B cell (primary cell): ENCODE data around the gene ZDHHC20. TPM values are rescaled to one million over a fixed set of nuclear protein-coding genes. Genes with fewer than 3 reads are reported as not detected.

Experiments
- ATAC-seq: fragments of 200-7000 bp; cut with Tn5 transposase; one replicate; pipeline ENCODE4 v1.10.0; 2021; ENCODE audit warnings: low read depth, mild to moderate bottlenecking, moderate number of reproducible peaks, moderate library complexity
- CTCF ChIA-PET: fragments of 350-600 bp; sonication (Branson Sonifier 250); formaldehyde crosslinking; loops from one replicate; lab custom pipeline; 2021; ENCODE audit warnings: antibody characterized with exemption, inconsistent platforms; lab: Charles Lee
- POLR2A ChIA-PET: fragments of 350-600 bp; sonication (Branson Sonifier 250); formaldehyde crosslinking; loops from one replicate; lab custom pipeline; 2021; ENCODE audit warnings: antibody characterized with exemption; lab: Charles Lee
- DNase-seq: peaks from one replicate; pipeline ENCODE4 v3.0.0; 2013
- H2AFZ ChIP-seq: 2 replicates; pipeline ENCODE4 v1.6.1; 2012; ENCODE audit warnings: mild to moderate bottlenecking, low read depth, low read length; ENCODE audit not compliant: insufficient read depth, poor library complexity, severe bottlenecking
- H3K27ac ChIP-seq, 2 donors: 1 replicate in 1 of 2; 2 replicates in 1 of 2; pipeline ENCODE4 v1.5.1; 2012 to 2013; ENCODE audit warnings: low read length in 2 of 2, mild to moderate bottlenecking in 2 of 2, moderate library complexity in 1 of 2
- H3K27me3 ChIP-seq, 4 experiments: fragments of 200-600 bp in 1 of 4; sonication (generic) in 1 of 4; replicated peaks in 1 of 4; 1 replicate in 2 of 4; 2 replicates in 2 of 4; pipeline versions ENCODE4 v1.6.1 to v1.7.0; 2013 to 2016; ENCODE audit warnings: low read length in 3 of 4, mild to moderate bottlenecking in 2 of 4, mixed read lengths in 1 of 4, moderate library complexity in 1 of 4; ENCODE audit not compliant: insufficient read depth in 4 of 4, control insufficient read depth in 3 of 4; ENCODE audit errors: control extremely low read depth in 1 of 4
- H3K36me3 ChIP-seq, 2 experiments: replicated peaks in 1 of 2; 1 replicate in 1 of 2; 2 replicates in 1 of 2; pipeline versions ENCODE4 v1.6.1 to v1.7.1; 2013; ENCODE audit warnings: low read length in 1 of 2; ENCODE audit not compliant: insufficient read depth in 2 of 2, control insufficient read depth in 1 of 2; ENCODE audit errors: control extremely low read depth in 1 of 2, extremely low read depth in 1 of 2
- H3K4me1 ChIP-seq, 2 donors: fragments of 200-600 bp in 1 of 2; sonication (generic) in 1 of 2; 1 replicate in 1 of 2; 2 replicates in 1 of 2; pipeline versions ENCODE4 v1.5.1 to v1.6.1; 2013 to 2017; ENCODE audit warnings: low read length in 2 of 2; ENCODE audit not compliant: control insufficient read depth in 2 of 2, insufficient read depth in 2 of 2
- H3K4me2 ChIP-seq: replicated peaks from 2 replicates; pipeline ENCODE3; 2012; ENCODE audit warnings: mild to moderate bottlenecking, low read depth, low read length; ENCODE audit not compliant: poor library complexity, severe bottlenecking
- H3K4me3 ChIP-seq, 5 experiments: fragments of 200-600 bp in 1 of 5; sonication (generic) in 1 of 5; 1 replicate in 3 of 5; 2 replicates in 2 of 5; pipeline versions ENCODE4 v1.5.1 to v1.7.0; 2011 to 2016; ENCODE audit warnings: low read length in 4 of 5, mild to moderate bottlenecking in 4 of 5, low read depth in 2 of 5, control low read depth in 1 of 5, moderate library complexity in 1 of 5; ENCODE audit not compliant: insufficient read depth in 1 of 5; ENCODE audit errors: control extremely low read depth in 1 of 5, extremely low read depth in 1 of 5
- H3K79me2 ChIP-seq: fragments of 200-600 bp; sonication (generic); one replicate; pipeline ENCODE4 v1.6.0; 2016; ENCODE audit warnings: low read length; ENCODE audit not compliant: control insufficient read depth, insufficient read depth
- H3K9ac ChIP-seq: fragments of 200-600 bp; sonication (generic); 2 replicates; pipeline ENCODE4 v1.6.1; 2017; ENCODE audit warnings: mild to moderate bottlenecking, low read length, moderate library complexity
- H3K9me3 ChIP-seq, 3 donors: one replicate each; pipeline versions ENCODE4 v1.6.1 to v1.7.1; 2013; ENCODE audit warnings: low read length in 2 of 3; ENCODE audit not compliant: control insufficient read depth in 2 of 3, insufficient read depth in 1 of 3; ENCODE audit errors: control extremely low read depth in 1 of 3
- H4K20me1 ChIP-seq: 2 replicates; pipeline ENCODE4 v1.6.0; 2012; ENCODE audit warnings: mild to moderate bottlenecking, low read length; ENCODE audit not compliant: insufficient read depth, control insufficient read depth, poor library complexity, severe bottlenecking
- H3K27ac Mint-ChIP-seq: one replicate; pipeline ENCODE4 v1.8.0; 2021; ENCODE audit warnings: mixed read lengths
- H3K27me3 Mint-ChIP-seq: one replicate; pipeline ENCODE4 v1.8.0; 2021; ENCODE audit warnings: mixed read lengths
- H3K4me1 Mint-ChIP-seq: one replicate; pipeline ENCODE4 v1.8.0; 2021; ENCODE audit warnings: mixed read lengths
- H3K4me3 Mint-ChIP-seq: one replicate; pipeline ENCODE4 v1.8.0; 2021; ENCODE audit warnings: mixed read lengths
- H3K9me3 Mint-ChIP-seq: one replicate; pipeline ENCODE4 v1.8.0; 2022; ENCODE audit warnings: mixed read lengths; ENCODE audit not compliant: insufficient read depth
- EZH2 ChIP-seq: IDR thresholded peaks from 2 replicates; pipeline ENCODE4 v1.6.1; 2012; ENCODE audit warnings: borderline replicate concordance, low read depth, mild to moderate bottlenecking, moderate library complexity, low read length; ENCODE audit not compliant: insufficient read depth, poor library complexity, severe bottlenecking
- WGBS: methylation state at CpG from one replicate; pipeline ENCODE4 v1.1.5; 2013; ENCODE audit warnings: missing lambda C conversion rate; ENCODE audit not compliant: insufficient coverage; 5-methylcytosine and 5-hydroxymethylcytosine counted together
- intact Hi-C: fragments of 100-400 bp; cut with micrococcal nuclease; formaldehyde crosslinking; loops from one replicate; pipeline ENCODE4 v1.10.0; 2022
- polyA plus RNA-seq: library from polyadenylated mRNA; depleted of rRNA; stranded (reverse); fragments of >200 nt; gene quantifications from 2 replicates; pipeline ENCODE4 v1.2.3, GENCODE V29; 2012
- total RNA-seq, 2 donors: library from RNA; stranded (reverse); fragments of 120-200 nt in 1 of 2; gene quantifications; 1 replicate in 1 of 2; 2 replicates in 1 of 2; pipeline versions ENCODE4 v1.2.3 to v1.2.4, GENCODE V29; 2013 to 2022
- TF ChIP-seq, protein P1 (sequence below): fragments of 200-600 bp; IDR thresholded peaks from one replicate; pipeline ENCODE4 v1.8.0; 2022; ENCODE audit warnings: antibody characterized with exemption, mild to moderate bottlenecking

The ZDHHC20 gene
- total and polyA plus RNA-seq, 2 donors (not counting 1 experiment from before 2014, with no cell fraction given) = 10.3 to 61.5 TPM

DNA sequence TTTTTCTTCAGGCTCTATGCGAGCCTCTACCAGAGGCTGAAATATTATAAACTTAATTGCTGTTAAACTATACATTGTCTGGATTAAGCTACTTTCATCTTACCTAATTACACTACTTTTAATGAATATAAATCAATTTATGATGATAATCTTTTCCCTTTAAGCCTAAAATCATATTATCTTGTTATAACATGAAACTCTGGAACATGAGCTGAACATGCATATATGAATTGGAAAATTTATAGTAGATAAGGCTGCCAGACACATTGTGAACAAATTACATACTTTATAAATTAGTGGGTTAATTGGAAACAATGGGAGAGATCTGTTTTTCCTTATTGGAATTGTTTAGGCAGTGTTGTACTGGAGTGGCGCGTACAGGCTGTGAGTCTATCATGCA, 45.3 kb upstream of the ZDHHC20 start:
- no peaks in the 10 kb centered on the region for H3K27me3 Mint-ChIP-seq
- no CpG with 5 or more reads among the region's 3 CpGs for WGBS
- Histone ChIP-seq H4K20me1 (no peaks in the 10 kb centered on the region), H3K4me1 (no peaks in the 10 kb centered on the region), H3K27me3 (no peaks in the 10 kb centered on the region), H3K79me2 (no peaks in the 10 kb centered on the region), H3K36me3 (peaks cover 4 to 28% of the 10 kb centered on the region in 2 experiments), H3K4me2 (no peak overlapping the region), H3K4me3 (no peak overlapping the region), H2AFZ (no peak overlapping the region), H3K27ac (no peak overlapping the region), H3K9ac (no peak overlapping the region), H3K9me3 (no peaks in the 10 kb centered on the region)
- ATAC-seq = no peak
- intact Hi-C loops = no loop called here
- DNase-seq = no peak
- H3K4me3 Mint-ChIP-seq = no peak overlapping the region
- TF ChIP-seq EZH2 = no peak
- TF ChIP-seq, protein P1, sequence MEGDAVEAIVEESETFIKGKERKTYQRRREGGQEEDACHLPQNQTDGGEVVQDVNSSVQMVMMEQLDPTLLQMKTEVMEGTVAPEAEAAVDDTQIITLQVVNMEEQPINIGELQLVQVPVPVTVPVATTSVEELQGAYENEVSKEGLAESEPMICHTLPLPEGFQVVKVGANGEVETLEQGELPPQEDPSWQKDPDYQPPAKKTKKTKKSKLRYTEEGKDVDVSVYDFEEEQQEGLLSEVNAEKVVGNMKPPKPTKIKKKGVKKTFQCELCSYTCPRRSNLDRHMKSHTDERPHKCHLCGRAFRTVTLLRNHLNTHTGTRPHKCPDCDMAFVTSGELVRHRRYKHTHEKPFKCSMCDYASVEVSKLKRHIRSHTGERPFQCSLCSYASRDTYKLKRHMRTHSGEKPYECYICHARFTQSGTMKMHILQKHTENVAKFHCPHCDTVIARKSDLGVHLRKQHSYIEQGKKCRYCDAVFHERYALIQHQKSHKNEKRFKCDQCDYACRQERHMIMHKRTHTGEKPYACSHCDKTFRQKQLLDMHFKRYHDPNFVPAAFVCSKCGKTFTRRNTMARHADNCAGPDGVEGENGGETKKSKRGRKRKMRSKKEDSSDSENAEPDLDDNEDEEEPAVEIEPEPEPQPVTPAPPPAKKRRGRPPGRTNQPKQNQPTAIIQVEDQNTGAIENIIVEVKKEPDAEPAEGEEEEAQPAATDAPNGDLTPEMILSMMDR = no peak
- CTCF ChIA-PET = no interaction called here
- no peaks in the 10 kb centered on the region for H3K4me1 Mint-ChIP-seq
- no peaks in the 10 kb centered on the region for H3K9me3 Mint-ChIP-seq
- POLR2A ChIA-PET = no interaction called here
- no peak overlapping the region for H3K27ac Mint-ChIP-seq

DNA sequence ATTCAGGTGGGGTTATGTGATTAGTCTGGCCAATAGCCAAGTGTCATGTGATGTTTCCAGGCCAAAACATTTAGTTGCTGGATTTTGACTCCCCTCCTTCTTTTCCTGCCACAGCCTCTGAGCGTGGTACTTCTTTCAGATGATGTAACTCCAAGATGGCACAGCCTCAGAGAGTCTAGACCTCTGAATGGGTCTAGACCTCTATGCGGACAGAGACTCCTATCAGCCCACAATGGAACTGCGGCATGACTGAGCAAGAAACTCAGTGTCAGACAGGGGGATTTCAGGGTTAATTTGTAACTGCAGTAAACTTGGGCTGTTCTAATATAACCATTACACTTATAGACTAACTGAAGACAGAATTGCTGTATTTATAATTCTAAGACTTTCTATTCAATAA, 42.6 kb upstream of the ZDHHC20 start:
- Mint-ChIP-seq H3K9me3 (no peaks in the 10 kb centered on the region), H3K4me3 (no peak overlapping the region), H3K27ac (no peak overlapping the region), H3K4me1 (no peaks in the 10 kb centered on the region), H3K27me3 (no peaks in the 10 kb centered on the region)
- WGBS = 100% methylated on average over 1 of the region's 3 CpGs
- Histone ChIP-seq H3K79me2 (no peaks in the 10 kb centered on the region), H3K4me2 (no peak overlapping the region), H3K9me3 (peaks cover 0 to 3% (median 0%) of the 10 kb centered on the region in 3 donors), H2AFZ (no peak overlapping the region), H3K36me3 (peaks cover 2 to 16% of the 10 kb centered on the region in 2 experiments), H3K9ac (no peak overlapping the region), H3K27me3 (no peaks in the 10 kb centered on the region), H3K27ac (no peak overlapping the region), H3K4me1 (no peaks in the 10 kb centered on the region), H3K4me3 (no peak overlapping the region), H4K20me1 (no peaks in the 10 kb centered on the region)
- intact Hi-C loops = no loop called here
- TF ChIP-seq, protein P1 = no peak
- no peak for TF ChIP-seq EZH2
- no peak for ATAC-seq
- ChIA-PET POLR2A (no interaction called here), CTCF (no interaction called here)
- no peak for DNase-seq
